Cerebellar cortex (tissue), 1 donor: ENCODE data around the gene NTNG2.

ENCODE experiments used
- DNase-seq: peaks from one replicate; pipeline ENCODE4 v3.0.0-alpha.2; 2015; ENCODE audit warnings: low spot score

The NTNG2 gene

DNA sequence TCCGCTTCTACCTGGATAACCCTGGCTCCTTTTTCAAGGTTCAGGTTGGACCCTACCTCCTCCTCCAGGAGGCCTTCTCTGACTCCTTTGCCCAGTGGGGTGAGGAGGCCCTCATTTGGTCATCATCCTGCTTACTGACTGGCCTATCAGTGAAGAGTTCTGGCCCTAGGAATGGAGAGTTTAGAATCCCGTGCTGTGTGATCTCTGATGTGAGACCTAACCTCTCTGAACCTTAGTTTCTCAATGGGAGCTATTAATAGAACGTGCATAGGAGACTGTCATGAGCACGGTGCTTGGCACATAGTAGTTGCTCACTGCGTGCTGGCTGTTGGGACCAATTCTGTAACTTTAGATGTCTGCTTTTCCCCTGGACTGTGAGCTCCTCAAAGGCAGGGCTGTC, 10.3 kb downstream of the NTNG2 start:
- DNase-seq = no peak

DNA sequence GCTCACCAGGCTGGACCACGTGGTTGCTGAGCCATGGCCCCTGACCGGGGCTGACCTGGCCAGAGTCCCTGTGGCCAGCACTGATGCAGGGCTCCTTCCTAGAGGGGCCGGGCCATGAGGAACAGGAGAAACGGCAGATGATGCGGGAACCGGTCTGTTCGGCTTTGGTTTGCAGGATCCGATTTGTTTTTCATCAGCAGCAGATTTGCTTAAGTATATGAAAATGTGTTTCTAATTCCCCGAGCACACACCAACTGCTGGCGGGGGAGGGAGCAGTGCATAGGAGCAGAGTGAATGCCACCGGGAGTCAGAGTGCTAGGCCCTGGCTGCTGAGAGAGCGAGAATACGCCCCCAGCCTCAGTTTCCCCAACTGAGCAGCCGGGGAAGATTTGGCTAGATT, 13.6 kb downstream of the NTNG2 start:
- DNase-seq = no peak

DNA sequence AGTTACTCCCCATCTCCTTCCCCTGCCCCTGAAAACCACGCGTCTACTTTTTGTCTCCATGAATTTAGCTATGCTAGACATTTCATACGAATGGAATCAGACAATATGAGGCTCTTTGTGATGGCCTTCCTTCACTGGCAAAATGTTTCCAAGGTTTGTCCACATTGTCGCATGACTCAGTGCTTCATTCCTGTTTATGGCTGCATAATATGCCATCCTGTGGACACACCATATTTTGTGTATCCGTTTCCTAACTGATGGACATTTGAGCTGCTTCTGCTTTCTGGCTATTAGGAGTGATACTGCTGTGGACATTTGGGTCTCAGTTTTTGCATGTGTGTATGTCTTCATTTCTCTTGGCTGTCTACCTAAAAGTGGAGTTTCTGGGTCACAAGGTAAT, 14.5 kb downstream of the NTNG2 start:
- DNase-seq = no peak

DNA sequence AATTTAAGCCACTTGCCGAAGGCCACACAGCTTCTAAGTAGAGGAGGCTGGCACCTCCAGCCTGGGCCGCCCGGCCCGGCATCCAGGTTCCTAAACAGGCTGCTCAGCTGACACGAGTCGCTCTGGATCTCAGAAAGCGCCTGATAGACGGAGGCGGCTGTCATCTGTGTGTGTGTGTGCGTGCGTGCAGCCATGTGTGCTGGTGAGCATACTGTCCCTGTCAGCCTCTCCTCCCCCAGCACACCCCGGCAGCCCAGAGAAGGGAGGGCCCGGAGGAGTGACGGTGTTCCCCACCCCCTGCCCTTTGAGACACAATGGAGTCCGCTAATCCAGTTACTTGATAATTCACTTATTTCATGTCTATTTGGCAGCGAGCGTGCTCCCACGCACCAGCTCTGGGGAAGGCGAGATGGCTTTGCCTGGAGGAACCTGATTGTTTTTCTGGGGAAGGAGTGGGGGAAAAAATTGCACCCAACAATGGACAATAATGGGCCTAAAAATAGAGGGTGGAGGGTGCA, 20.0 kb downstream of the NTNG2 start:
- no peak for DNase-seq

DNA sequence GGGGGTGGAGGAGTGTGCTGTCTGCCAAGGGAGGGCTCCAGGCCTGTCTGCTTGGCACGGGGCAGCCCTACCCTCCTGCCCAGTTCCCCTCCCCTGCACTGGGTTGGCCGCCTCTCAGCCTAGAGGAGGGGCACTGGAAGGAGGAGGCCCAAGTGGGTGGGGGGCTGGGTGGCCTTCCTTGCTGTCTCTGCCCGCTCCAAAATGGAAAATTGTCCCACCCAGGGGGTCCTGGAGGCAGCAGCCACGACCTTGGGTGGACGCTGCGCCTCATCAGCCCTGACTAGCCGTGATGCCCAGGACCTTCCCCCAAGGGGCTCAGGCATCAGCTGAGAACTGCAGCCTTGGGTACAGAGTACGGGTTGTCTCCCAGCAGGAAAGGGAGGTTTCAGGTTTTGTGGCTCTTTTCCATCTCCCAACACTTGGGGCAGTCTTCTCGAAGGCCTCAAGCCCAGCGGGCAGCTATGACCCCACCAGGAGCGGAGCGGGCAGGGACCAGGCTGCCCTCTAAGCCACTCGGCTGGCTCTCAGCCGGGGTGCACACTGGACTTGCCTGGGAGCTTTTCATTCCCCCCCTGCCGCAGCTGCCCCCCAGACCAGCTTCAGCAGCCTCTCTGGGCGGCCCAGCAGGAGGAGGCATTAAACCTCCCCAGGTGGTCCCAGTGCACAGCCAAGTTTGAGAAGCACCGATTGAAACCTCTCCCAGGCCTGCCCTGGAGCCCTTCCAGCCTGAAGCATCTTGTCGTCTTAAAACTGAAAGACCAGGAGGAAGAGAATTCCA, 20.6 kb downstream of the NTNG2 start:
- peak; percentile 36 for DNase-seq

DNA sequence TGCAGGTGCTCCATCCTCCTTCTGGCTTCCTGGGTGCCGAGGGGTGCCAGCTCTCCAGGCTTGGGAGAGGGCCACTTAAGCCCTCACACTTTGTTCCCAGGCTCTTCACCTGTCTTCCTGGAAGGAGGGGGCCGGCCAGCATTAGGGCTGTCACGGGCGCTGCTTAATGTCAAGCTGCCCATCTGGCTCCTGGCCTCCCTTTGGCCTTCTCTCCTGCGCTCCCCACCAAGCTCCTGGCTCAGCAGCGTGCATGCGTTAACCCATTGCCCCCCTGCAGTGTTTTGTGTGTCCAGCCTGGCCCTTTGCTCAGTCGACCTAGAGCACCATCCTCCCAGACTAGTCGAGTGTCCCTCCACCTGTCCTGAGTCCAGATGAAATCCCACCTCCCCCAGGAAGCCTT, 21.3 kb downstream of the NTNG2 start:
- DNase-seq = peak; percentile 92

DNA sequence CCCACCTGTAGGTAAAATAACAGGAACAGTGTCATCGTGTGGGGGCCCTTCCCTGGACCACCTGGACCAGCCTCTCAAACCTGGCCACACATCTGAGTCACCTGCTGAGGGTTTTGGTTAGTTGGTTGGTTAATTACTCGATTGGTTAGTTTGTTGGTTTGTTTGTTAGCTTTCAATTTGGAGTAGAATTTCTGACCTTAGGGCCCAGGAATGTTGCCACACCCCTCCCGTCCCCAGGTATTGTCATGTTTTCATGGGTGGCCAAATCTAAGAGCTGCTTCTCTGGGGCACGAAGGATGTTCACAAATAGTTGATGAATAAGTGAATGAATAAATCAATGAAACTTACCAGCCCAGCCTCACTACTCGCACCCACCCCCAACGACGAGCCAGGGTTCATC, 21.9 kb downstream of the NTNG2 start:
- DNase-seq = no peak

DNA sequence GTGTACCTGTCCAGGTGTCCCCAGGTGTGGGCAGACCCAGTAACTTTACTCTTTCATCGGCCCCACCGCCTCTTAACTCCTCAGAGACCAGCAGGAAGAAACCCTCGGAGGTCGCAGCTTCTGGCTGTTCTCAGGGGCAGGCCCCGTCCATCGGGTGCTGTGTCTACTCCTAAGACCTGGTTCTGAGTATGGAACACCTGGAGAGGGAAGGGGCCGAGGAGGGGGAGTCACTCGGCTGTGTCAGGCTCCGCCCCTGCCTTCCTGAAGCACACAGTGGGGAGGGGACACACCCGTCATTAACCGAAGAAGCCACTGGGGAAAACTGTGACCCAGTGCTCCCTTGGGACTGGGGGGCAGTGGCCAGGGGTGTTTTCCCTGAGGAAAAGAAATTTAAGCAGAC, 22.3 kb downstream of the NTNG2 start:
- DNase-seq = no peak

DNA sequence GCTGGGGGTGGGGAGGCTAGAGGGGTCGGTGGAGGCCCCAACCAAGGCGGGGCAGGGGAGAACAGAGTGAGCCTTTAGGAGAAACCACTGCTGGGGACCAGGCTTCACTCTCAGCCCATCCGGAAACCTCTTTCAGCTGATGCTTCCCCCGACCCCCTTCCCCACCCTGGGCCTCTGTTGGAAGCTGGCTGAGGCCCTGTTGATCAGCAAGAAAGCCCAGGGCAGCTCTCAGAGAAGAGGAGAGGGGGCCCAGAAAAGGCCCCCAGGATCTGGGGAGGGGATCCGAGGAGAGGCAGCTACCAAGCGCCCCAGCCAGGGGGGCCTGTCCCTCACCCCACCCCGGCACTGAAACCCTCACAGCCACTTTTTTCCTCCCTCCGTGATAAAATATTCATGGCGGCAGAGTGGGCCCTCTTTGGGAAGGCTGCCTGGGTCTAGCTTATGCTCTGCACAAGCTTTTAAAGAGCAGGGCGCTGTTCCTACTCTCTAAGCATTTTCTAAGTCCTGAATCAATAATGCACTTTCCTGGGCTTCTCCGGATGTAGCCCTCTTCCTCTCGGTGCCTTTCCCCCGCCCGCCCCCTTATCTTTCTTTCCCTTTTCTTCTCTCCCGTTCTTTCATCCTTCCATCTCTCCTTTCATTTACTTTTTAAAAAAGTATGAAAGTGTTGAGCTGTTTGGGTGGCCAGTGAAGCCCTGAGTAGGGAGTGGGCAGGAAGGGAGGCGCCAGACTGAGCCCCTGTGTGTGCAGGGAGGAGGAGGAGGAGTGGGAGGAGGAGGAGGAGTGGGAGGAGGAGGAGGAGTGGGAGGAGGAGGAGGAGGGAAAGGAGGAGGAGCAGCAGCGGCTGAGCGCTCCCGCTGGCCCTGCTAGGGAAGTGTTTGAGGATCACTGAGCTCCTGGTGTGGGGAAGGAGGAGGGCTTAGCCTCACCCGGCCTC, 23.5 kb downstream of the NTNG2 start:
- no peak for DNase-seq

DNA sequence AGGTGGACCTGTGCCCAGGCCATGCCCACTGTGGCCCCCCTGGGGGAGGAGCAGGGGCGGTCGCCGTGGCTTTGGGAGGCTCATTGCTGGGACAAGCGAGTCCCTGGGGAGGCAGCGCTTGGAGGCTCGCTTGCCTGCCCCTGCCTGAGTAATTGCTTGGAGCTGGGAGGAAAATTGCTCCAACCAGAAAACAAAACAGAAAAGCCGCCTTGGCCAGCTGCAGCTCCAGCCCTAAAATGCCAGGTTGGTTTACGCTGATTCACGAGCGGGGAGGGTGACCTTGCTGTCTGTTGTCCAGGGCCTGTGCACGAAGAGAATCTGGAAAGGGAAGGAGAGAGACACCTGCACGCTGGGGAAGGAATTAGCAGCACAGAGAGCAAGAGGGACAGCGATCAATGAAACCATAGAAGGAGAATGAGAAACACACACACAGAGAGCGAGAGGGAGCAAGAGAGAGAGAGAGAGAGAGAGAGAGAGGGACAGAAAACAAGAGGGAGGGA, 25.3 kb downstream of the NTNG2 start:
- no peak for DNase-seq

DNA sequence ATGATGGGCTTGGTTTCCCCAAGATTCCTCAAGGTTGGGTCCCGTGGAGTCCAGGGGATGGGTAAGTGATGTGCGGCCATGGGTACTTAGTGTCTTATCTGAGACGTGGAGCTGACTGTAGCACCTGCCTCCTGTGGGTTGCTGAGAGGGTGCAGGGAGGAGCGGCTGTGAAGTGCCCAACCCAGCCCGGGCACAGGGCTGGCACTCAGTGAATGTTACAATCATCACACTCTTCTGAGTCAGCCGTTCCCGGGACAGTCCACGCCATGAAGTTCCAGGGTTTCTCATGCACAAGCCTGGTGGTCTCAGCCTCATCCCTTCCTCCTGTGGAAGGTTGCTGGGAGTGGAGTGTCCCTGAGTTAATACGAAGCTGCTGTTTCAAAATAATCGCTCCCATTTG, 29.1 kb downstream of the NTNG2 start:
- no peak for DNase-seq

DNA sequence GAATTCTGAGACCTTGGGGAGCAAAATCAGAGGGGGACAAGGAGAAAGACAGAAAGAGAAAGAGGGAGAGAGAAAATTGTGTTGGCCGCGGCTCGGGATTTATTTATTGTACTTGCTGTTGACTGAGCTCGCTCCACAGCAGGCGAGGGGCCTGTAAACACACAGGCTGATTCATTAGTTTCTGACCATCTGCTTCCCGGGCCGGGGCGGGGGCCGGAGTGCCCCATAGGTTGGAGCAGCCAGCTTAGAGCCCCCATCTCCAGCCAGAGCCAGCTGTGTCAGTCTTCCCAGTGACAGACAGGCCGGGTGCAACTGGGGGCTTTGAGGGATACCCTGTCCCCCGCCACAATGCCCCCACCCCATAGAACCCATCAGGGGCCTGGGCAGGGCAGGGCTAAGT, 30.9 kb downstream of the NTNG2 start:
- peak; percentile 47 for DNase-seq

DNA sequence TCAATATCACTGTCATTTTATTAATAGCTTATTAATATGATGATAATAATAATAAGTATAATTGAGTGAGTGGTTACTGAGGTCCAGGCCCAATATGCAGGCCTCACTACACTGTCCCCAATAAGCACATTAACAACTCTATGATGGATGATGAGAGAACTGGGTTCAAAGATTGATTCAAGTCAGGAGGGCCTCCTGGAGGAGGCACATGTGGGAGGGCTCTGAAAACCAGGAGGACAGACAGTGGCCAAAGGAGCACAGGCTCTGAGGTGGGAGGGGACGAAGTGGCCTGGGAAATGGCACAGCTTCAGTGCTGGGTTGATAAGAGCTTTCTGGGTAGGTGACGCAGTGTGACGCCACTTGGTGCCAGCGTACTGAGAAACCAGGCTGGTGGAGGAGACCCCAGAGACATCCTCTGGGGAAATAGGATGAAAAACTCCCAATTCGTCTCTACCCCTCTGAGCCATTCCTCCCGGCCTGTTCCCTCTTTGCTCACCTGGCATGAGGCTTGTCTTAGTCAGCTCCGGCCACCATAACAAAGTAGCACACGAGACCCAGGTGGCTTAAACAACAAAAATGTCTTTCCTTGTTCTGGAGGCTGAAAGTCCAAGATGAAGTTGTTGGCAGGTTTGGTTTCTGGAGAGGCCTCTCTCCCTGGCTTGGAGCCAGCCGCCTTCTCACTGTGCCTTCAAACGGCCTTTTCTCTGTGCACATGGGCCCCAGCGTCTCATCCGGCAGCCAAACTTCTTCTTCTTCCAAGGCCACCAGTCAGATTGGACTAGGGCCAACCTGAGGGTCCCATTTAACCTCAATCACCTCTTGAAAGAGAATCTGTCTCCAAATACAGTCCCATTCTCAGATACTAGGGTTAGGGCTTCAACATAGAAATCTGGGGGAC, 31.6 kb downstream of the NTNG2 start:
- peak; percentile 31 for DNase-seq

DNA sequence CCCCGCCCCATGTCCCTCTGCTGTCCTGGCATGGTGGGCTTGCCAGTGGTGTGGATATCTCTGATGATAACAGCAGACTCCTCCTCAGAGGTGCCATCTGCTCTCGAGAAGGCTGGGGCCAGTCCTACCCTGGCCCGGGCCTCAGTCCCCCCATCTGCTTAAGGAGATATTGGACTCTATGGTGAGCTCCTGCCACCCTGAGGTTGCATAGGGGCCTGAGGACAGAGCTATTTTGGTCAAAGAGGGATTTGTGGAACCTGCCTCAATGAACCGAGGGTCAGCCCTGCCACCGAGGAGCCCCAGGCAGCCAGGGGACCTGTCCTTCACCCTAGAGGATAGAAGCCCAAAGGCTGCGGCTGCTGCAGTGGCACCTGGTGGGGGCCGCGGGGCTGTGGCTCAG, 32.6 kb downstream of the NTNG2 start:
- no peak for DNase-seq

DNA sequence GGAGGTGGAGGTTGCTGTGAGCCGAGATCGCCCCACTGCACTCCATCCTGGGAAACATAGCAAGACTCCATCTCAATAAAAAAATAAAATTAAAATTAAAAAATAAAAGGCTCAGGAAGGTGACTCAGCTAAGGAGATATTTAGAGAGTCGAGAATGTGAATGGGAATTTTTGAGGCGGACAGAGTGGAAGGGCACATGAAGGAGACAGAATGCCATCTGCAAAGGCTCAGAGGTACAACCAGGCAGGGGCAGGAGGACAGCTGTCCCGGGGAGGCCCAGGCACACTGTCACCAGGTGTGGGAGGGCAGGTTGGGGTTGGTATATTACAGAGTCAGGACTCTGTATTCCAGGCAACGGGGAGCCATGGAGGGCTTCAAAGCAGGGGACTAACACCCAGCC, 35.5 kb downstream of the NTNG2 start:
- DNase-seq = no peak

DNA sequence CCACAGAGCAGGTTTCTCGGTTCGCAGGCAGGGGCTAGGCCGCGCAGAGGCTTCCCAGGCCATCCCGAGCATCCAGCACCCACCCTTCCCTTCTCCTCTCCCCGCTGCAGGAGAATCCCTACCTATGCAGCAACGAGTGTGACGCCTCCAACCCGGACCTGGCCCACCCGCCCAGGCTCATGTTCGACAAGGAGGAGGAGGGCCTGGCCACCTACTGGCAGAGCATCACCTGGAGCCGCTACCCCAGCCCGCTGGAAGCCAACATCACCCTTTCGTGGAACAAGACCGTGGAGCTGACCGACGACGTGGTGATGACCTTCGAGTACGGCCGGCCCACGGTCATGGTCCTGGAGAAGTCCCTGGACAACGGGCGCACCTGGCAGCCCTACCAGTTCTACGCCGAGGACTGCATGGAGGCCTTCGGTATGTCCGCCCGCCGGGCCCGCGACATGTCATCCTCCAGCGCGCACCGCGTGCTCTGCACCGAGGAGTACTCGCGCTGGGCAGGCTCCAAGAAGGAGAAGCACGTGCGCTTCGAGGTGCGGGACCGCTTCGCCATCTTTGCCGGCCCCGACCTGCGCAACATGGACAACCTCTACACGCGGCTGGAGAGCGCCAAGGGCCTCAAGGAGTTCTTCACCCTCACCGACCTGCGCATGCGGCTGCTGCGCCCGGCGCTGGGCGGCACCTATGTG, 36.1 kb downstream of the NTNG2 start:
- DNase-seq = no peak

DNA sequence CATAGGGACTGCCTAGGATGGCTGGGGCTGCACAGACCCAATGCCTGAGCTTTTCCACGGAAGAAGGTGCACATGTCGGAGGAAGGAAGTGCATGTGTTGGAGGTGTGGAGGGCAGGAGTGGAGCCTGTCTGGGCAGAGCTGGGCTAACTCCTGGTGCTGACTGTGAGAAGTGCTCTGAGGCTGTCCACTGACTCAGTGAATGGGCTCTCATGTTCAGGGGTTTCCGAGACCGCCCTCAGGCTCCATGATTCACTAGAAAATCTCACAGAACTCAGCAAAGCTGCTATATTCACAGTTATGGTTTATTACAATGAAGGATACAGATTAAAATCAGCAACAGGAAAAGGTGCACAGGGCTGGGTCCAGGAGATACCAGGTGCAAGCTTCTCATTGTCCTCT, 37.2 kb downstream of the NTNG2 start:
- no peak for DNase-seq

DNA sequence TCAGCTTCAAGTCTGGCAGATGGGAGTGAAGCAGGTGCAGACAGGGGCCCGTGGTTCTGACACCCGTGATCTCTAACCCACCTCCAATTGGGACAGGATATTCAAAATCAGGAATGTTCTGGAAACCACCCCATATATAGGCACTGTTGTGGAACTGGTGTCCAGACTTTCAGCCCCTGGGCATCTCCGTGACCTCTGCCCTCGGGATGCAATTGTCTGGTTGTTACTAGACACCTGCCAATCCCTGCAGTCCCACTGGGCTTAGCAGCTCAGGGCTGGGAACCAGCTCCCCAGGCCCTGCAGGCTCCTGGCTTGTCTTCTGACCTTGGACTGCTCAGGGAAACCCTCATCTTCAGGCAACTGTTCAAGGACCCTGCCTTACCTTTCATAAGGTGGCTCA, 38.8 kb downstream of the NTNG2 start:
- no peak for DNase-seq

DNA sequence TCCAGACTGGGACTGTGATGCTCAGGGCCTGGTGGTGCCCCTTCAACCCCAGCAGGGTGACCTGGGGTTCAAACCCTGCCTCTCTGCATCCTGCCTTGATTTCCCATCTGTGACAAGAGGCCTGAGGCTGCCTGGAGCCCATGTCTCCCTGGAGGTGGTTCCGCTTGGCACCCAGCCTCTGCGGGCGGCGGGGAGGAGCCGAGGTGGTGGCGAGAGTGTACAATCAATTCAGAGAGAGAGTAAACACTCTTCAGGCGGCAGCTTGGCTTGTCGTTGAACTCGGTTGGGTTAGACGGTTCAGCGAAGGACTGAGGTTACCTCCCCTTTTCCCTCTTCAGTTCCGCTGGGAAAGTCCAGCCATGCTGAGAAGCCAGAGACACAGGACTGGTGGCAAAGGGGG, 39.3 kb downstream of the NTNG2 start:
- no peak for DNase-seq

DNA sequence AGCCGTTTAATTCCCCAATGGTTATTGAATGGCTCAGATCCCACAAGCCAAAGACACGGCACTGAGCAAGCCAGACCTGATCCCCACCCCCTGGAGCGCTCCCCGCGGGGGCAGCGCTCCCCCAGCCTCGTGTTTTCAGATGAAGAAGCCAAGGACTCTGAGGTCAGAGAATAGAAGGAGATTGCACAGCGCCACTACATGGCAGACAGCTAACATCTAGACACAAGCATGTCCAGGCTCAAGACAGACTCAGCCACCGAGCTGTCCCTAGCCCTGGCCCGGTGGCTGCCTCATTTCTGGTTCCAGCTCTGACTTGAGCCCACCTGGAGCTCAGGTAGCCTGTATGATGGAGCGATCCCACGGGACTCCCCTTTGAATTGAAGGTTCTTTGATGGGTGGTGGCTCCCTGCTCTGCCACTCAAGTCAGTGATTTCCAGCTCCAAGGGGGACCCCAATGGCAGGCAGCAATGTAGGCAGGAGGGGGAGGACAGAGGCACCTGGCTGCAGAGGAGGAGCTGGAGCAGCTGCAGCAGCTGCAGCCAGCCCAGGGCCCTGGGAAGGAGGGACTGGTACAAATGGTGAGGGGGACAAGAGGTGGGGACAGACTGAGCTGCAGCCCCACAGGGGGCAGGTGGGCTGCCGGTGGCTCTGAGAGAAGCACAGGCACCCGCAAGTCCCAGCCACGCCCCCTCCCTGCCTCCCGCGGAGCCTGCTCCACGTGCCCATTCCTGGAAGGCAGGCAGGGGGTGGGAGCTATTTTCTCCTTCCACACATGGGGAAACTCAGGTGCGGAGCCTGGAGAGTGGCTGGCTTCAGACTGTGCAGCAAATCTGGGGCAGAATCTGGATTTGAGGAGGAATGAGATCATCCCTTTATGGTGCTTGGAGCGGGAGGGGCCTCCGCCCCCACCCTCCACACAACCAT, 40.2 kb downstream of the NTNG2 start:
- DNase-seq = no peak
